GM12801 (cell line): ENCODE data around the gene DPPA4.

Experiments used
- TF ChIP-seq, protein P1 (sequence below): IDR thresholded peaks from one replicate; pipeline ENCODE4 v1.5.1; 2011; ENCODE audit warnings: control low read depth; ENCODE audit not compliant: insufficient read length; ENCODE audit errors: extremely low read depth

Gene DPPA4

DNA sequence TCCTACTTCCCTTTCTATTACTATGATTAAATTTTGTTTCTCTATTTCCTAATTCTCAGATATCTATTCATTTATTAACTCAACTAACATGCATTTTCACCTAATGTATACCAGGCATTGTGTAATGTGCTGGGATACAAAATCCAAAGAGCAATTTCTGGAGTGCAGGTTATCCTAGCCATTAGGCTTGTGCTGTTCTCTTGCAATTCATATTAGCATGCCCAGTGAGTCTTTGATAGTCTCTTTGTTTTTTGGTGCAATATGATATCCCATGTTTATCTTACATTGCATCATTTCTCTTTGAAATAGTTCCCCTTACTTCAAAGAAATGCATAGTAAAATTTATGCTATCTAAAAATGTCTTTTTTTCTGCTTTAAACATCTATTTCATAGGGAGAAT, 13.9 kb upstream of the DPPA4 start:
- TF ChIP-seq, protein P1, sequence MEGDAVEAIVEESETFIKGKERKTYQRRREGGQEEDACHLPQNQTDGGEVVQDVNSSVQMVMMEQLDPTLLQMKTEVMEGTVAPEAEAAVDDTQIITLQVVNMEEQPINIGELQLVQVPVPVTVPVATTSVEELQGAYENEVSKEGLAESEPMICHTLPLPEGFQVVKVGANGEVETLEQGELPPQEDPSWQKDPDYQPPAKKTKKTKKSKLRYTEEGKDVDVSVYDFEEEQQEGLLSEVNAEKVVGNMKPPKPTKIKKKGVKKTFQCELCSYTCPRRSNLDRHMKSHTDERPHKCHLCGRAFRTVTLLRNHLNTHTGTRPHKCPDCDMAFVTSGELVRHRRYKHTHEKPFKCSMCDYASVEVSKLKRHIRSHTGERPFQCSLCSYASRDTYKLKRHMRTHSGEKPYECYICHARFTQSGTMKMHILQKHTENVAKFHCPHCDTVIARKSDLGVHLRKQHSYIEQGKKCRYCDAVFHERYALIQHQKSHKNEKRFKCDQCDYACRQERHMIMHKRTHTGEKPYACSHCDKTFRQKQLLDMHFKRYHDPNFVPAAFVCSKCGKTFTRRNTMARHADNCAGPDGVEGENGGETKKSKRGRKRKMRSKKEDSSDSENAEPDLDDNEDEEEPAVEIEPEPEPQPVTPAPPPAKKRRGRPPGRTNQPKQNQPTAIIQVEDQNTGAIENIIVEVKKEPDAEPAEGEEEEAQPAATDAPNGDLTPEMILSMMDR, result no peak

DNA sequence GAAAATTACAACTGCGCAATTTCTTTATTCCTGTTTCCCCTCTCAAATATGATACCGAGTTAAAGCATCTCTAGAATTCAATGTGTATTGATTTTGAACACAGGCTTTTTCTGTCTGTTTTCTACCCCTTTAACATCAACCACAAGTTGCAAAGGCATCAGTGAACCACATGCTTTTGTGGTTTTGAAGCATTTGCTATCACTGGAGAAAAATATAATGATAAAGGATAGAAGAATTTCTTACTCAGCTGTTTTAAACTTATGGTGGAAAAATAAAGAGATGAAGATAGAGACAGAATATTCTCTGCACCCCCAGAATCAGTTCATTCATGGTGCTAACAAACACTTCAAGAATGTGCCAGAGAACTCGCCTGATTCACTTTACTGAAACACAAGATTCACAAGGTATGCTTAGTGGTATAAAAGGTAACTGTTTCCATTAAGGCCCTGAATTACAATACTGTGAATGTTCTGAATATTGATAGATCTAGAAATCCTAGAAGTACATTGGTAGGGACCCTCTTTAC, 9.5 kb upstream of the DPPA4 start:
- TF ChIP-seq, protein P1, result no peak

DNA sequence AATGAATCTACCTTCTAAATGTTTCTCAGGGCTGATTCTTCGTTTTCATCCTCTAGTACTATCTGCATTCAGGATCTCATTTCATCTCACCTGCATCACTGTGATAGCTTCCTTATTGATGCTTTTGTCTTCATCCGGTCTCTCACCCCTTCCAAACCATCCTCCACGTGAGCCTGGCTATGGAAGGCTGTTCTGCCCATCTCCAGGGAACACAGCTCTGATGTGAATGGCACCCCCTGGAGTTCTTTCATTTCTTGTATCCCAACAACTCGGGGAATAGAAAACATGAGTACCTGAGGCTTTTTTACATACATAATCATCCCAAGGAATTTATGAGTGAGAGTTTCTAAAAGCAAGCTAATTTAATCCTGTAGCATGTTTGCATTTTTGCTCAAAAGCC, 8.8 kb upstream of the DPPA4 start:
- TF ChIP-seq, protein P1, result no peak

DNA sequence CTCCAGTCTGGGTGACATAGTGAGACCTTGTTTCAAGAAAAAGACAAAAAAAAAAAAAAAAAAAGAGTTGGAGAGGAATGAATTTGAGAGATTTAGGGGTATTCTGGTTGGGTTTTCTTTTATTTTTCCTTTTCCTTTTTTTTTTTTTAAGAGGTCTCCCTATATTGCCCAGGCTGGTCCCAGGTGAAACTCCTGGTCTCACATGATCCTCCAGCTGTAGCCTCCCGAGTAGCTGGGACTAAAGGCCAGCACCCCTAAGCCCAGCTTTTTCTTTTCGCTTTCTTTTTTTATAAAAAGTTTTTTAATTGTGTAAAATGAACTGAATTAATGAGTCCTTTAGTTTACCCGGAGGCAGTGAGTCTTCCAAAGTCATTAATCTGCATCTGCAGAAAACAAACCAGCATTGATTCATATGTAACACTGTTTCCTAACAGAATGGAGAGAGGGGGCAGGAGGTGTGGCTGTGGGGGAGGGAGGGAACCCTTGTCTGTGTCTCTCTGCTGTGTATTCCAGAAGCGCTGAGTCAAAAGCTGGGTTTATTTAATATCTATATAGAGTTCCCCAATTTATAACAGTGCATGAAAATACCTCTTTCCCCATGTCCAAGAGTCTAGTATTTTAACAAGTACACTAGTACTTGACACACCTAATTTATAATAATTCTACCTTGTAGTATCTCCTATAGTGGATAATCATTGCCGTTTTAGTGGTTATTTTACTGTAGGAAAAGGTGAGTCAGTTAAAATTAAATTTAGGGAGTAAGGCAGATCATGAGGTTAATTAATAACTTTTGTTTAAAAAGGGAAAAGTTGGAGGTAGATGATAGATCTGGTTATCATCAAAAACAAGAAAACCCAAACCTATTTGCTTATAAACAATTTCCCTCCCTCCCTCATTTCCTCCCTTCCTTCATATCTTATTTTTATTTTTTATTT, 2.6 kb upstream of the DPPA4 start:
- TF ChIP-seq, protein P1, result no peak

DNA sequence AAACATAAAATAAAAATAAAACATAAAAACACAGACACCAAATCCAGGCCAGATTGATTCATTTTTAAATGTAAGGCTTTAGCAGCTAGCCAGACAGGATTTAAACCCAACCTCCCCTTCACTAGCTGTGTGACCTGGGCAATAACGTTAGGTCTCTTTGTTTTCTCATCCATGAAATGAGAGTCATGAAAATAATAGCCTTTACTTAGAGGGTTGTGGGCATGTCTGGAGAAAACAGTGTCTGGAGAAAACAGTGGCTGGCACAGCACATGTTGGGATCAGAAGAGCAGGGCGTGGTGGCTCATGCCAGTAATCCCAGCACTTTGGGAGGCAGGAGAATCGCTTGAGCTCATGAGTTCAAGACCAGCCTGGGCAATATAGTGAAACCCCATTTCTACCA, 1.9 kb upstream of the DPPA4 start:
- TF ChIP-seq, protein P1, result no peak

DNA sequence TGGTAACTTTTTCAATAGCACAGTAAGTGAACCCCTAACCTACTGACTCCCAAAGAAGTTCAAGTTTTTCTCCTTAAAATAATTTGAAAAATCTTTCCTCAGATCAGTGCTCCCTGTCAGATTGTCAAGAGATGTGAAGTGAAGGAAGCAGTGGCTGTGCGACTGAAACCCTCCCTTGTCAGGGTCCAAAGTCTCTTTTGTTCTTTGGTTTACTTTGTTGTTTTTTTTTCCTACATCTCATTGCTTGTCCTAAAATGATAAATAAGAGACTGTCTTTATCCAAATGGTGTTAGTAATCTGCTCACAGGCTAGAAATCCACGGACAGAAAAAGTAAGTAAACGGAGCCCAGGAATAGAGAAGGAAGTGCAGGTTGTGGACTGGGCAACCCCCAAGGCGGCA, 976 bp upstream of the DPPA4 start:
- TF ChIP-seq, protein P1, result no peak

DNA sequence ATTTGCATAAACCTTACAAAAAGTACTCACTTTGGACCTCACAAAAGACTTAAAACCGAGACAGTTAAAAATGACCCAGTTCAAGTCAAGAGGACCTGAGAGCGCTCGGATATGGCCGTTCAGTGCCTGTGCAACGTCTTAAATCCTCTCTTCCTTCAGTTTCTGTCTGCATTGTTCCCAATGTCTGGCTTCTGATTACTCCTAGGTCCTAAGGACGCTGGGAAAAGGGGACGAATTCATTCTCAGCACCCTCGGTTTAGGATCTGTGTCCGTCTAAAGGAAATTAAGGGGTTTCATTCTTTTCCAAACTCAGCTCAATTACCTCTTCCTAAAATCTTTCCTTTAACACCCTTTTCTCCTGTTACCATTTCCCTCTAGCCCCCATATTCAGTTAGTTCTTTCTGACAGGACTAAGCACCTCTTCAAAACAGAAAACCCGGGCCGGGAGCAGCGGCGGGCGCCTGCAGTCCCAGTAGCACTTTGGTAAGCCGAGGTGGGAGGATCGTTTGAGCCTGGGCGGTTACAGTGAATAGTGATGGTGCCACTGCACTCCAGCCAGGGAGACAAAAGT, 970 bp downstream of the DPPA4 start:
- TF ChIP-seq, protein P1, result no peak
